NCI-H1694 (cell line): ENCODE data around the gene CROCC2.
"Not testable (repeated sequence)": the region's sequence is repeated elsewhere in the genome, so short reads cannot be mapped to it uniquely, and the experiment has no call there.

ENCODE experiments used
- DNase-seq: peaks from one replicate; lab custom pipeline; 2025; lab: John Stamatoyannopoulos, UW

Gene CROCC2

GRCh38 chr2:240966906-240967680 lies 61.0 kb downstream of the CROCC2 start:
- DNase-seq, result no peak

- DNase-seq, result no peak
Observed at GRCh38 chr2:240967681-240968621, 61.8 kb downstream of the CROCC2 start.

- DNase-seq, result no peak
Observed at GRCh38 chr2:240968731-240969624, 62.8 kb downstream of the CROCC2 start.

DNA sequence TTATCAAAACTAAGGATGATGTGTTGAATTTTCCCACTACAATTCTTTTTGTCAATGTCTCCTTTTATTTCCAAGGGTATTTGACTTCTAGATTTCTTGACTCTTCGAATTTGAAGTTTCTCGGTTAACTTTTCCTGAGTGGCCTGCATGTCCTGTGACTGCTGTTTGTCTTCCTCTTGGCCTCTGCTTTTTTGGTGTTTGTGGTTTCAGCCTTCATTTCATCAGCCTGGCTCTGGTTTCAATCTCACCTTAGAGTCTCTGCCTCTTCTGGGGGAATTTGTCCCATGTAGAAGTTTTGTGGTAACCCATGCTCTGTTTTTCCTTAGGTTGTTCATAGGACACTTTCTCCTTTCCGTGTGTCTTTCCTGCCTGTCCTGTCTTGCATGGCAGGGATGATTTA lies 64.0 kb downstream of the CROCC2 start:
- DNase-seq, result no peak

- no peak for DNase-seq
Observed at GRCh38 chr2:240970816-240971215, 64.7 kb downstream of the CROCC2 start.

DNA sequence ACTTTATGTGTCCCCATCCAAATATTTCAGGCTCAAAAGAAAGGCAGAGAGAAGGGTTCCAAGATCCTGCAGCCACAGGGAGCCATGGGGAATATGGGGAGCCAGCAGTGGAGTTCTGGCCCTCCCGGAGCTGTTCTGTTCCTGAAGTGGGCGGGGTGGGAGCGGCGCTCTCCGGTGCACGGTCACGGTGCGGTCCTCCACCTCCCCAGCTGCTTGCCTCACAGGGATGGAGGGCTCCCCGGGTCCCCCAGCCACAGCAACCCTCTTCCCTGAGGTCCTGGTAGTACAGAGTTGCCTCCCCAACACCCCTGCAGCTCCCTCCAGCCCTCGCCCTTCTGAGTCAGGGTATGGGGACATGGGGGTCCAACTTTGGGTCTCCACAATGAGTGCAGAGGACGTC lies 66.1 kb downstream of the CROCC2 start:
- no peak for DNase-seq

DNA sequence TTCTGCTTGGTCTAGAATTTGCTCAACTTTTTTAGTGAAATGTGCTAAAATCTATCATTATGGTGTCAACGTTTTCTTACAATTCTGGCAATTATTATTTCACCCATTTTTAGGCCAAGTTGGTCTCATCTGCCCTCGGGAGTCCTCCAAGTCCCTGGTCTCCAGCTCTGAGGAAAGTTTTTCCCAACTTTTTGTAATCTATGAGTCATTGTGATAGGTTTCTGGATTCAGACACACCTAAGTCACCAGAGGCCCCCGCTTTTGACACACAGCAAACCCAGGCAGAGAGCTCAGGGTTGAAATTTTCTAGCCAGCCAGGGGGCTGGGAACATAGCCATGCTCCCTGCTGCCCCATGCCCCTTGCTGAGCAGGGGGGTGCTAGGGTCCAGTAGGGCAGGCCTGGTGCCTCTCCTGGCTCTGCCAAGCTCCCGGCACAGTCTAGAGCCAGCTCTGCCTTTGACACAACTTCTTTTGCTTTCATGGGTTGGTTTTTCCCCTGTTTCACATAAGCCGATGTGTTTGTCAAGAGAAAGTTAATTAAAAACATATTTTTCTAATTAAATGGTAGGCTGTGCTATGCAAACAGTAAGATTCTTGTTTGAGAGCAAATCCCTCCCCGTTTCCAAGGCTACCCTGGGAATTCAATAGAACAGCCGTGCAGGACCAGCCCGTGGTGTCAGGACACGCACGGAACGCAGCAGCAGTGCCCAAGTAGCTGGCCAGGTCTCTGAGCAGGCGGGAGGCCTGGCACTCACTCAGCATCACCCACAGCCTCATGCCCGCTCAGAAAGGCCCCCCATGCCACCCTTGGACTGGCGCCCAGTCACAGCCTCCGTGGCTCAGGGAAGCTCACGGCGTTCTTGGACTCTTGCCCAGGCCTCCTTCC lies 66.7 kb downstream of the CROCC2 start:
- no peak for DNase-seq

DNA sequence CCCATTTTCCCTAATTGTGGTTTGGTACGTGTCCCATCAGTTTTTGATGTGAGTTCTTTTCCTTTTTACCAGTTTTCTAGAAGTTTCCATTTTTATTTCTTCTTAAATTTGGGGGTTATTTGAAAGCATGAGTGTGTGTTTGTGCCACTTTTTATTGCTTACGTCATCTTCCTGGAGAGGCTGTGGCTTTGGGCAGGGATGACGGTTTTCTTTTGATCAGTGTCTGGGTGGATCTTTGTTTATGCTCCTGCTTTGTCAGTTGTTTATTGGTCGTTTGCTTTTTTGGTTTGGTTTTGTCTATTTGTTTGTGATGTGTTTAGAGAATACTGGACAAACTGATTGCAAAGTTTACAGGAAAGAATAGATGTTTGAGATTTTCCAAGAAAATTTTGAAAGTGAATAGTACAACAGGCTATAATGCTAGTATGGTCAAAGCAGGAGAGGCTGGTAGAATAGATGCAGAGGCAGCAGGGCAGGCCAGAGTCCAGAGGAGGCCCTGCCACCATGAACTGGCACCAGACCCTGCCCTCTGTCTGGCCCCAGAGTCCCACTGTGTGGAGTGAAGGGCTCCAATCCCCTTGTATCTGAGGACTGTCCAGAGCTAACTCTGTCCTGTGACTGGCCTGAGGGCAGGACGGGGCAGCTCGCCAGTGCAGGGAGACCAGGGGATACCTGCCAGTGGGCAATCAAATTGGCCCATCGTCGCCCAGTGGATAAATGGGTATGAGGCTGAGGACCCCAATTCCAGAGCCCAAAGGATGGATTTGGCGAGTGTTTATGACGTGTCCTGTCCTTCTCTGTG lies 68.8 kb downstream of the CROCC2 start:
- DNase-seq, result no peak

DNA sequence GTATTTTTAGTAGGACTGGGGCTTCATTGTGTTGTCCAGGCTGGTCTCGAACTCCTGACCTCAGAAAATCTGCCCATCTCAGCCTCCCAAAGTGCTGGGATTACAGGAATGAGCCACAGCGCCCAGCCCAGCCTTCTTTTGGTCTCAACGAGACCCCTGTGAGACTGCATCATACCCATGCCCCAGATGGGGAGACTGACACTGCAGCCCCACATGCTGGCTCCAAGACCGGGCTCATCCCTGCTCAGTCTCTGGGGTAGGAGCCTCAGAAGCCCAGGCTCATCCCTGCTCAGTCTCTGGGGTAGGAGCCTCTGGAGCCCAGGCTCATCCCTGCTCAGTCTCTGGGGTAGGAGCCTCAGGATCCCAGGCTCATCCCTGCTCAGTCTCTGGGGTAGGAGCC lies 69.8 kb downstream of the CROCC2 start:
- not testable (repeated sequence) for DNase-seq

- no peak for DNase-seq
Observed at GRCh38 chr2:240981280-240981679, 75.1 kb downstream of the CROCC2 start.

- no peak for DNase-seq
Observed at GRCh38 chr2:240981871-240982800, 76.0 kb downstream of the CROCC2 start.

GRCh38 chr2:240982821-240983281 lies 76.7 kb downstream of the CROCC2 start:
- DNase-seq, result no peak

- DNase-seq, result peak; percentile 26
Observed at GRCh38 chr2:240983361-240983995, 77.3 kb downstream of the CROCC2 start.

DNA sequence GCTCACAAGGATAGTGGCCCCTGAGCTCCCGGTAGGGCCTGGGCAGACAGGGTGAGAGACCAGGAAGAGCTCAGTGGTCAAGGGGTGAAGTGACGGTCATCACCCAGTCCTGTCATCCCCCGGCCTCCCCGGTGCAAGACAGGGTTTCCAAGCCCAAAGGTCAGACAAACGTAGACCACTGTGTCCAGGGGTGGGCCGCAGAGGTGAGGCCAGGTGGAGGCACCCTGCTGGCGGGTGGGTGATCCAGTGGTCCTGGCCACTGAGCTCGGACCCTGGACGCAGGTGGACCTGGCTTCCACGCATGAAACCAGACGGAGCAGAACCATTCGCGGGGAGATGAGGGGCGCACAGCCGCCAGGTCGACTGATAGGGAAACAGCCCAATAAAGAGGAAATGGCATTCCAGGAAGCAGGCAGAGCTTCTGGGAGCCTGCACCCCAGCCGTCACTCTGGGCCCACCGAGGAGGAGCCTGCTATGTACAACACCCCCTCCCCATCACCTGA lies 77.9 kb downstream of the CROCC2 start:
- DNase-seq, result no peak

DNA sequence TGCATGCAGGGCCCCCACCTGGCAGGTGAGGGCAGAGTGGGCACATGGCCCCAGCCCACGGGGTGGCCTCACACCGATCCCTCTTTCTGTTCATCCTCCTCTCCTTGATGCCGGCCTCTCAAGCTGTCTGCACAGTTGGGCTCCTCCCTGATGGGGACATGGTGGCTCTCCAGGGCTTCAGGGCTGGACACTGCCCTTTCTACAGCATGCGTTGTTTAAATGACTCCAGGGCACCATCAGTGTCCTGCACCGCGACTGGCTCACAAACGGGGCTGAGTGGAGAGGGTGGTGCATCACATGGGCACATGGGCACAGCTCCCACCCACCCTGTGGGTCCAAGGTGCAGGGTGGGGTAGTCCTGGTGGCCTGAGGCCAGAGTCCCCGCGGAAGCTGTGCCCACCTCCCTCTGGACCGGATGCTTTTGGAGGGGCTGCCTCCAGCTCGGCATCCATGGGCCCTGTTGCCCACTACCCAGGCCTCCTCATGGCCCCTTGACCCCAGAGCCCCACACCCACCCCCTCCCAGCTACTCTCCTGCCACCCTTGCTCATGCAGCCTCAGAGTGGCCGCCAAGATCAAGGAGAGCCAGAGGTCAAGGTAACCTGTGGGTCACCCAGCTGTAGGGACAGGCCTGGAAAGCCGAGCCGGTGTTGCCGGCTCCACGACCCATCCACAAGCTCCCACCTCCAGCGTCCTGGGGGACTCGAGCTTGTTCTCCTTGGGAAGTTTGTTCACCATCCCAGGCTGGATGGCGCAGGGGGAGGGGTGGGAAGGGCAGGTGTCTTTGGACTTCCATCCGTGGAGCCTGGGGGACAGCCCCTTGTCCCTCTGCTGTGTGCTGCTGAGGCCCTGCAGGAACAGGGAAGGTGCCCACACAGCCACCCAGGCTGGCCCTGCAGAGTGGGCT lies 80.0 kb downstream of the CROCC2 start:
- no peak for DNase-seq

- no peak for DNase-seq
Observed at GRCh38 chr2:240986787-240987411, 80.8 kb downstream of the CROCC2 start.

DNA sequence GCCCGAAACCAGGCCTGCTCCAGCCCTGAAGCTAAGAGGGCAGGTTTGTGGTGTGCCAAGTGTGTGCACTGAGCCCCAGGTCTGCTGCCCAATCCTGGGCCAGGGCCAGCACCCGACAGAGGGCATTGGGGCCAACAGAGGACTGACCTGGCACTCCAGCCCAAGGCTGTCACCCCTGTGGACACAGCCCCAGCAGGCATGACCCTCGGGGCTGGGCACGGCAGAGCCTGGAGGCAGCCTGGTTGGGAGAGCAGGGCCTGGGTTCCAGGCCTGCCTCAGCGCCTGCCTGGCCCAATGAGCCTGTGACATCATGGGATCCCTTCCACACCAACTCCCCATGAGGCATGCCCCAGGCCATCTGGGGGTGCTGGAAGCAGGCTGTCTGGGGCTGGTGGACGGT lies 81.5 kb downstream of the CROCC2 start:
- DNase-seq, result no peak
